ENCODE measurements around the gene KLF3.

- TF ChIP-seq, protein P1, sequence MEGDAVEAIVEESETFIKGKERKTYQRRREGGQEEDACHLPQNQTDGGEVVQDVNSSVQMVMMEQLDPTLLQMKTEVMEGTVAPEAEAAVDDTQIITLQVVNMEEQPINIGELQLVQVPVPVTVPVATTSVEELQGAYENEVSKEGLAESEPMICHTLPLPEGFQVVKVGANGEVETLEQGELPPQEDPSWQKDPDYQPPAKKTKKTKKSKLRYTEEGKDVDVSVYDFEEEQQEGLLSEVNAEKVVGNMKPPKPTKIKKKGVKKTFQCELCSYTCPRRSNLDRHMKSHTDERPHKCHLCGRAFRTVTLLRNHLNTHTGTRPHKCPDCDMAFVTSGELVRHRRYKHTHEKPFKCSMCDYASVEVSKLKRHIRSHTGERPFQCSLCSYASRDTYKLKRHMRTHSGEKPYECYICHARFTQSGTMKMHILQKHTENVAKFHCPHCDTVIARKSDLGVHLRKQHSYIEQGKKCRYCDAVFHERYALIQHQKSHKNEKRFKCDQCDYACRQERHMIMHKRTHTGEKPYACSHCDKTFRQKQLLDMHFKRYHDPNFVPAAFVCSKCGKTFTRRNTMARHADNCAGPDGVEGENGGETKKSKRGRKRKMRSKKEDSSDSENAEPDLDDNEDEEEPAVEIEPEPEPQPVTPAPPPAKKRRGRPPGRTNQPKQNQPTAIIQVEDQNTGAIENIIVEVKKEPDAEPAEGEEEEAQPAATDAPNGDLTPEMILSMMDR (IDR thresholded peaks at IDR 0.05) = no peak
- TF ChIP-seq EZH2phosphoT487 (IDR thresholded peaks at IDR 0.05) = no peak
Measured at GRCh38 chr4:38696697-38697096, 32.7 kb downstream of the KLF3 start.

Data from neural progenitor cell (in vitro differentiated cells).